SK-N-SH (cell line): Measurements from ENCODE around the gene PGM2L1. TPM values are rescaled to one million over a fixed set of nuclear protein-coding genes. Genes with fewer than 3 reads are reported as not detected.

ENCODE experiments used
- CTCF ChIA-PET: fragments of 300-600, 350-600 bp; formaldehyde crosslinking; extraction: SDS; loops from one replicate; lab custom pipeline; 2021; lab: Yijun Ruan, JAX
- POLR2A ChIA-PET: fragments of 350-600 bp; sonication (Branson Sonifier 250); formaldehyde crosslinking; extraction: SDS; loops from one replicate; lab custom pipeline; 2020; ENCODE audit warnings: antibody characterized with exemption, inconsistent platforms; lab: Yijun Ruan, JAX
- DNase-seq: peaks from one replicate; pipeline ENCODE4 v3.0.0; 2012
- H2AFZ ChIP-seq: fragments of 200-600 bp; sonication (generic); 2 replicates; pipeline ENCODE4 v1.8.1; 2016; ENCODE audit warnings: antibody characterized with exemption, mild to moderate bottlenecking, low read depth
- H3F3A ChIP-seq: fragments of 200-600 bp; sonication (generic); replicated peaks from 2 replicates; pipeline ENCODE3; 2016; ENCODE audit warnings: antibody characterized with exemption, mild to moderate bottlenecking; ENCODE audit not compliant: insufficient read depth
- H3K27ac ChIP-seq, 2 experiments: fragments of 200-500 bp in 1 of 2; fragments of 200-600 bp in 1 of 2; sonication (Bioruptor generic) in 1 of 2; sonication (generic), shearing (Covaris generic) in 1 of 2; 2 replicates each; pipeline versions ENCODE4 v1.5.1 to v1.6.1; 2014 to 2016; ENCODE audit warnings: low read depth in 2 of 2, inconsistent platforms in 1 of 2, low read length in 1 of 2, mild to moderate bottlenecking in 1 of 2, mixed read lengths in 1 of 2
- H3K27me3 ChIP-seq: fragments of 200-600 bp; sonication (generic), shearing (Covaris generic); 2 replicates; pipeline ENCODE4 v1.6.1; 2016; ENCODE audit warnings: mixed run types; ENCODE audit not compliant: insufficient read depth
- H3K36me3 ChIP-seq, 2 experiments: fragments of 200-500 bp in 1 of 2; fragments of 200-600 bp in 1 of 2; sonication (Bioruptor generic) in 1 of 2; sonication (generic) in 1 of 2; replicated peaks in 1 of 2; 2 replicates each; pipeline versions ENCODE3 to v1.5.1; 2014 to 2016; ENCODE audit warnings: low read length in 1 of 2, mild to moderate bottlenecking in 1 of 2; ENCODE audit not compliant: insufficient read depth in 2 of 2, control insufficient read depth in 1 of 2
- H3K4me1 ChIP-seq, 2 experiments: fragments of 200-500 bp in 1 of 2; fragments of 200-600 bp in 1 of 2; sonication (Bioruptor generic) in 1 of 2; sonication (generic), shearing (Covaris generic) in 1 of 2; 2 replicates each; pipeline versions ENCODE4 v1.5.1 to v1.6.1; 2014 to 2016; ENCODE audit warnings: low read depth in 1 of 2, low read length in 1 of 2, mixed run types in 1 of 2; ENCODE audit not compliant: insufficient read depth in 2 of 2, control insufficient read depth in 1 of 2
- H3K4me2 ChIP-seq: fragments of 200-600 bp; sonication (generic), shearing (Covaris generic); 2 replicates; pipeline ENCODE4 v1.6.1; 2017; ENCODE audit warnings: mixed run types
- H3K4me3 ChIP-seq, 2 experiments: fragments of 200-500 bp in 1 of 2; fragments of 200-600 bp in 1 of 2; sonication (Bioruptor generic) in 1 of 2; sonication (generic), shearing (Covaris generic) in 1 of 2; 2 replicates each; pipeline versions ENCODE4 v1.5.1 to v1.8.1; 2014 to 2016; ENCODE audit warnings: low read depth in 2 of 2, inconsistent platforms in 1 of 2, low read length in 1 of 2, mild to moderate bottlenecking in 1 of 2, mixed read lengths in 1 of 2, moderate library complexity in 1 of 2
- H3K79me2 ChIP-seq: fragments of 200-600 bp; sonication (generic); 2 replicates; pipeline ENCODE4 v1.8.1; 2017; ENCODE audit warnings: mild to moderate bottlenecking; ENCODE audit not compliant: insufficient read depth
- H3K9ac ChIP-seq: fragments of 200-600 bp; sonication (generic); 2 replicates; pipeline ENCODE4 v1.6.1; 2017; ENCODE audit warnings: mixed run types
- H3K9me2 ChIP-seq: fragments of 200-600 bp; sonication (generic); 2 replicates; pipeline ENCODE4 v1.6.1; 2017; ENCODE audit warnings: mixed run types
- H3K9me3 ChIP-seq: fragments of 200-600 bp; sonication (generic); 2 replicates; pipeline ENCODE4 v1.6.1; 2017; ENCODE audit warnings: mixed run types, mild to moderate bottlenecking, moderate library complexity
- H4K20me1 ChIP-seq: fragments of 200-600 bp; sonication (generic); 2 replicates; pipeline ENCODE4 v1.6.1; 2017; ENCODE audit warnings: mild to moderate bottlenecking, mixed run types; ENCODE audit not compliant: insufficient read depth
- CHD2 ChIP-seq: fragments of 150-350 bp; IDR thresholded peaks from 2 replicates; pipeline ENCODE4 v1.6.1; 2018; ENCODE audit warnings: low read length; ENCODE audit not compliant: partially characterized antibody
- ELF1 ChIP-seq: IDR thresholded peaks from 2 replicates; pipeline ENCODE4 v1.4.0; 2012
- EP300 ChIP-seq, 2 experiments: IDR thresholded peaks; 2 replicates each; pipeline versions ENCODE4 v1.4.0 to v1.6.1; 2012; ENCODE audit warnings: borderline replicate concordance in 1 of 2, low read depth in 1 of 2, low read length in 1 of 2
- FOXJ3 ChIP-seq: sonication (generic); formaldehyde crosslinking; IDR thresholded peaks from 2 replicates; pipeline ENCODE4 v1.5.1; 2020; ENCODE audit warnings: mild to moderate bottlenecking, missing genetic modification reagents
- GATA2 ChIP-seq: sonication (generic); formaldehyde crosslinking; IDR thresholded peaks from 2 replicates; pipeline ENCODE4 v1.5.0; 2020; ENCODE audit warnings: mild to moderate bottlenecking, missing genetic modification reagents
- MAX ChIP-seq: IDR thresholded peaks from 2 replicates; pipeline ENCODE4 v1.4.0; 2012; ENCODE audit warnings: low read depth
- MEF2A ChIP-seq: IDR thresholded peaks from 2 replicates; pipeline ENCODE4 v1.4.0; 2012; ENCODE audit warnings: low read depth, borderline replicate concordance
- PBX3 ChIP-seq: IDR thresholded peaks from 2 replicates; pipeline ENCODE4; 2012
- RAD21 ChIP-seq: IDR thresholded peaks from 2 replicates; pipeline ENCODE4 v1.6.1; 2012; ENCODE audit warnings: mild to moderate bottlenecking, low read length
- REST ChIP-seq: IDR thresholded peaks from 2 replicates; pipeline ENCODE4 v1.6.1; 2012; ENCODE audit warnings: mild to moderate bottlenecking, low read depth, low read length, moderate library complexity
- RFX5 ChIP-seq: IDR thresholded peaks from 2 replicates; pipeline ENCODE4 v1.6.1; 2012; ENCODE audit warnings: mild to moderate bottlenecking, improper control_type of control experiment, low read length
- SIN3A ChIP-seq: IDR thresholded peaks from 2 replicates; pipeline ENCODE4 v1.6.1; 2012; ENCODE audit warnings: low read depth, mild to moderate bottlenecking, low read length, moderate library complexity, borderline replicate concordance
- SMC3 ChIP-seq: IDR thresholded peaks from 2 replicates; pipeline ENCODE4 v1.6.1; 2012; ENCODE audit warnings: low read depth, low read length, improper control_type of control experiment
- TCF12 ChIP-seq: IDR thresholded peaks from 2 replicates; pipeline ENCODE4 v1.4.0; 2012
- TEAD4 ChIP-seq: IDR thresholded peaks from 2 replicates; pipeline ENCODE4 v1.4.0; 2012; ENCODE audit warnings: mild to moderate bottlenecking, borderline replicate concordance; ENCODE audit not compliant: insufficient read depth
- USF1 ChIP-seq: IDR thresholded peaks from 2 replicates; pipeline ENCODE4 v1.4.0; 2012; ENCODE audit warnings: low read depth, borderline replicate concordance
- ZBTB33 ChIP-seq: IDR thresholded peaks from 2 replicates; pipeline ENCODE4 v1.4.0; 2012; ENCODE audit warnings: low read depth, borderline replicate concordance
- WGBS: methylation state at CpG from one replicate; pipeline ENCODE4 v1.1.6; 2017; ENCODE audit warnings: low lambda C conversion rate; 5-methylcytosine and 5-hydroxymethylcytosine counted together
- polyA plus RNA-seq, 3 experiments: library from polyadenylated mRNA; depleted of rRNA; stranded (reverse); fragments of >200 nt; gene quantifications; 2 replicates each; pipeline ENCODE4 v1.2.3, GENCODE V29; 2012

Gene PGM2L1
- polyA plus RNA-seq, 1 of the 3 experiments (the other 2 are of a cell fraction): 0.90 TPM

GRCh38 chr11:74316772-74317505, 81.3 kb downstream of the PGM2L1 start:
- ChIA-PET POLR2A (no interaction called here), CTCF (no interaction called here)
- H2AFZ ChIP-seq: no peak overlapping the region
- H4K20me1 ChIP-seq: no peaks in the 10 kb centered on the region
- TF ChIP-seq CHD2 (no peak), MEF2A (no peak), MAX (no peak), TEAD4 (no peak), PBX3 (no peak)
- peaks cover 0 to 20% of the 10 kb centered on the region in 2 experiments; a peak in 3 of 4 replicates for H3K4me1 ChIP-seq
- H3K36me3 ChIP-seq: no peaks in the 10 kb centered on the region
- H3F3A ChIP-seq: peaks cover 59% of the 10 kb centered on the region
- H3K9me3 ChIP-seq: peaks cover 14% of the 10 kb centered on the region
- H3K9me2 ChIP-seq: no peaks in the 10 kb centered on the region
- no peak overlapping the region for H3K9ac ChIP-seq
- no peak overlapping the region for H3K4me3 ChIP-seq
- no peaks in the 10 kb centered on the region for H3K79me2 ChIP-seq
- DNase-seq: no peak
- H3K27me3 ChIP-seq: no peaks in the 10 kb centered on the region
- no peak overlapping the region for H3K4me2 ChIP-seq
- peak overlapping the region in 1 of 2 experiments; percentile 99; a peak in 2 of 4 replicates for H3K27ac ChIP-seq

- H3K4me3 ChIP-seq: no peak overlapping the region
- H3K79me2 ChIP-seq: no peaks in the 10 kb centered on the region
- H3K4me1 ChIP-seq: peaks cover 4 to 6% of the 10 kb centered on the region in 2 experiments
- 100% methylated on average over 1 of the region's 1 CpG for WGBS
- no peak overlapping the region for H2AFZ ChIP-seq
- no peak overlapping the region for H3K9ac ChIP-seq
- no peaks in the 10 kb centered on the region for H3K27me3 ChIP-seq
- H3K36me3 ChIP-seq: no peaks in the 10 kb centered on the region
- DNase-seq: no peak
- no peak overlapping the region for H3K4me2 ChIP-seq
- H3F3A ChIP-seq: peaks cover 21% of the 10 kb centered on the region
- no peaks in the 10 kb centered on the region for H4K20me1 ChIP-seq
- ChIA-PET POLR2A (no interaction called here), CTCF (no interaction called here)
- no peak overlapping the region for H3K27ac ChIP-seq
- no peaks in the 10 kb centered on the region for H3K9me2 ChIP-seq
- peaks cover 14% of the 10 kb centered on the region for H3K9me3 ChIP-seq
- TF ChIP-seq ZBTB33 (no peak), TCF12 (no peak), SMC3 (no peak), TEAD4 (no peak), MAX (no peak), FOXJ3 (no peak), GATA2 (CRISPR knock-in tag) (no peak), ELF1 (no peak), USF1 (no peak), RAD21 (no peak), CHD2 (no peak), SIN3A (no peak), EP300 (IDR thresholded peaks at IDR 0.05; ENCODE audit: borderline replicate concordance in 1 of 2, low read depth in 1 of 2, low read length in 1 of 2) (no peak), RFX5 (no peak), REST (no peak)
Observed at GRCh38 chr11:74312326-74312725, 85.9 kb downstream of the PGM2L1 start.
